Neural progenitor cell (in vitro differentiated cells): ENCODE results near the gene NHLH1. TPM values are rescaled to one million over a fixed set of nuclear protein-coding genes. Genes with fewer than 3 reads are reported as not detected.

ENCODE experiments used
- DNase-seq: peaks from one replicate; pipeline ENCODE4 v3.0.0-alpha.2; 2016; ENCODE audit warnings: low spot score
- H2AFZ ChIP-seq: fragments of 200-600 bp; sonication (generic); replicated peaks from 2 replicates; pipeline ENCODE4 v1.6.1; 2016; ENCODE audit warnings: antibody characterized with exemption
- H3F3A ChIP-seq: fragments of 200-600 bp; sonication (generic); 2 replicates; pipeline ENCODE4 v1.6.1; 2016; ENCODE audit warnings: antibody characterized with exemption, low read depth
- H3K27ac ChIP-seq: fragments of 200-600 bp; sonication (generic); 2 replicates; pipeline ENCODE4 v1.5.1; 2016; ENCODE audit warnings: mild to moderate bottlenecking
- H3K27me3 ChIP-seq: fragments of 200-600 bp; sonication (generic); 2 replicates; pipeline ENCODE4 v1.6.1; 2016; ENCODE audit warnings: mild to moderate bottlenecking, moderate library complexity
- H3K36me3 ChIP-seq: fragments of 200-600 bp; sonication (generic); 2 replicates; pipeline ENCODE4 v1.5.1; 2016
- H3K4me1 ChIP-seq: fragments of 200-600 bp; sonication (generic); 2 replicates; pipeline ENCODE4 v1.6.1; 2016; ENCODE audit warnings: mixed run types
- H3K4me2 ChIP-seq: fragments of 200-600 bp; sonication (generic); 2 replicates; pipeline ENCODE4 v1.6.1; 2016
- H3K4me3 ChIP-seq: fragments of 200-600 bp; sonication (generic); 2 replicates; pipeline ENCODE4 v1.5.1; 2016
- H3K79me2 ChIP-seq: fragments of 200-600 bp; sonication (generic); 2 replicates; pipeline ENCODE4 v1.6.1; 2016; ENCODE audit warnings: low read depth
- H3K9ac ChIP-seq: fragments of 200-600 bp; sonication (generic); 2 replicates; pipeline ENCODE4 v1.6.1; 2016
- H3K9me3 ChIP-seq: fragments of 200-600 bp; sonication (generic); 2 replicates; pipeline ENCODE4 v1.5.1; 2016; ENCODE audit warnings: low read depth
- H4K20me1 ChIP-seq: fragments of 200-600 bp; sonication (generic); 2 replicates; pipeline ENCODE4 v1.6.1; 2016; ENCODE audit warnings: low read depth
- H3K27ac Mint-ChIP-seq: 3 replicates; pipeline ENCODE4 v1.8.0; 2021; ENCODE audit warnings: mixed read lengths
- H3K27me3 Mint-ChIP-seq: 2 replicates; pipeline ENCODE4 v1.8.0; 2022; ENCODE audit warnings: low read depth, mild to moderate bottlenecking, inconsistent platforms, moderate library complexity, mixed read lengths; ENCODE audit not compliant: insufficient read depth
- H3K36me3 Mint-ChIP-seq: 3 replicates; pipeline ENCODE4 v1.8.0; 2021; ENCODE audit warnings: mixed read lengths
- H3K4me1 Mint-ChIP-seq: 3 replicates; pipeline ENCODE4 v1.8.0; 2021; ENCODE audit warnings: mixed read lengths
- H3K4me3 Mint-ChIP-seq: 3 replicates; pipeline ENCODE4 v1.8.0; 2021; ENCODE audit warnings: mild to moderate bottlenecking, moderate library complexity, mixed read lengths
- H3K9me3 Mint-ChIP-seq: 3 replicates; pipeline ENCODE4 v1.8.0; 2020; ENCODE audit warnings: mixed read lengths
- EZH2 ChIP-seq: fragments of 200-600 bp; sonication (generic); IDR thresholded peaks from 2 replicates; pipeline ENCODE4 v1.6.1; 2017; ENCODE audit warnings: antibody characterized with exemption, mild to moderate bottlenecking, moderate library complexity
- EZH2phosphoT487 ChIP-seq: fragments of 200-600 bp; sonication (generic); IDR thresholded peaks from 2 replicates; pipeline ENCODE4 v1.6.1; 2017; ENCODE audit warnings: antibody characterized with exemption
- small RNA-seq: library from RNA; depleted of rRNA; stranded (forward); fragments of <200 nt; gene quantifications from one replicate; pipeline ENCODE3, GENCODE V24; 2015
- total RNA-seq: library from RNA; depleted of rRNA; stranded (reverse); fragments of >200 nt; gene quantifications from 2 replicates; pipeline ENCODE4 v1.2.3, GENCODE V29; 2015; ENCODE audit warnings: low replicate concordance
- TF ChIP-seq, protein P1 (sequence below): fragments of 200-600 bp; sonication (generic); IDR thresholded peaks from 2 replicates; pipeline ENCODE4 v1.5.1; 2017; ENCODE audit warnings: antibody characterized with exemption, mild to moderate bottlenecking

Gene NHLH1
- total RNA-seq, 1 donor from 2014 or later = 0.07 TPM

DNA sequence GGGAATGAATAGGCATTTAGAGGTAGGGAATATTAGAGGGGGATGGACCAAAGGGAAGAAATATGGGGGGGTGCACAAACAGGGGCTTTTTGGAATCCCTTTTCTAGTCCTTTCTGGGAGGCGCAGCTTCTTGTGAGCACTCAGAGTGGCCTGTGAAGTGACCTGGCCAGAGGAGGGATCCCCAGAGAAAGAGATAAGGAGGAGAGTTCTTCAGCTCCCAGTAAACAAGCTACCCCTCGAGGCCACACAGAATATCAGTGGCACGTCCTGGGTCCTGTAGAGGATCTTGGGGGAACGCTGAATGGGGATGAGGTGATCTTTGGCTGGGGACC is 52.9 kb downstream of the NHLH1 start:
- H3K36me3 ChIP-seq = peaks cover 6% of the 10 kb centered on the region
- H3F3A ChIP-seq = no peaks in the 10 kb centered on the region
- H3K9ac ChIP-seq = no peak overlapping the region
- H4K20me1 ChIP-seq = peaks cover 44% of the 10 kb centered on the region
- H3K9me3 ChIP-seq = no peaks in the 10 kb centered on the region
- H3K4me1 ChIP-seq = no peaks in the 10 kb centered on the region
- Mint-ChIP-seq H3K4me1 (peaks cover 5% of the 10 kb centered on the region), H3K9me3 (no peaks in the 10 kb centered on the region), H3K27ac (no peak overlapping the region), H3K27me3 (peaks cover 1% of the 10 kb centered on the region), H3K4me3 (no peak overlapping the region), H3K36me3 (peaks cover 55% of the 10 kb centered on the region)
- no peak overlapping the region for H3K4me3 ChIP-seq
- H3K4me2 ChIP-seq = no peak overlapping the region
- H3K79me2 ChIP-seq = peaks cover 17% of the 10 kb centered on the region
- no peak for TF ChIP-seq EZH2phosphoT487
- TF ChIP-seq EZH2 = no peak
- TF ChIP-seq, protein P1, sequence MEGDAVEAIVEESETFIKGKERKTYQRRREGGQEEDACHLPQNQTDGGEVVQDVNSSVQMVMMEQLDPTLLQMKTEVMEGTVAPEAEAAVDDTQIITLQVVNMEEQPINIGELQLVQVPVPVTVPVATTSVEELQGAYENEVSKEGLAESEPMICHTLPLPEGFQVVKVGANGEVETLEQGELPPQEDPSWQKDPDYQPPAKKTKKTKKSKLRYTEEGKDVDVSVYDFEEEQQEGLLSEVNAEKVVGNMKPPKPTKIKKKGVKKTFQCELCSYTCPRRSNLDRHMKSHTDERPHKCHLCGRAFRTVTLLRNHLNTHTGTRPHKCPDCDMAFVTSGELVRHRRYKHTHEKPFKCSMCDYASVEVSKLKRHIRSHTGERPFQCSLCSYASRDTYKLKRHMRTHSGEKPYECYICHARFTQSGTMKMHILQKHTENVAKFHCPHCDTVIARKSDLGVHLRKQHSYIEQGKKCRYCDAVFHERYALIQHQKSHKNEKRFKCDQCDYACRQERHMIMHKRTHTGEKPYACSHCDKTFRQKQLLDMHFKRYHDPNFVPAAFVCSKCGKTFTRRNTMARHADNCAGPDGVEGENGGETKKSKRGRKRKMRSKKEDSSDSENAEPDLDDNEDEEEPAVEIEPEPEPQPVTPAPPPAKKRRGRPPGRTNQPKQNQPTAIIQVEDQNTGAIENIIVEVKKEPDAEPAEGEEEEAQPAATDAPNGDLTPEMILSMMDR = no peak
- no peaks in the 10 kb centered on the region for H3K27me3 ChIP-seq
- no peak for DNase-seq
- no peak overlapping the region for H2AFZ ChIP-seq
- no peak overlapping the region for H3K27ac ChIP-seq

DNA sequence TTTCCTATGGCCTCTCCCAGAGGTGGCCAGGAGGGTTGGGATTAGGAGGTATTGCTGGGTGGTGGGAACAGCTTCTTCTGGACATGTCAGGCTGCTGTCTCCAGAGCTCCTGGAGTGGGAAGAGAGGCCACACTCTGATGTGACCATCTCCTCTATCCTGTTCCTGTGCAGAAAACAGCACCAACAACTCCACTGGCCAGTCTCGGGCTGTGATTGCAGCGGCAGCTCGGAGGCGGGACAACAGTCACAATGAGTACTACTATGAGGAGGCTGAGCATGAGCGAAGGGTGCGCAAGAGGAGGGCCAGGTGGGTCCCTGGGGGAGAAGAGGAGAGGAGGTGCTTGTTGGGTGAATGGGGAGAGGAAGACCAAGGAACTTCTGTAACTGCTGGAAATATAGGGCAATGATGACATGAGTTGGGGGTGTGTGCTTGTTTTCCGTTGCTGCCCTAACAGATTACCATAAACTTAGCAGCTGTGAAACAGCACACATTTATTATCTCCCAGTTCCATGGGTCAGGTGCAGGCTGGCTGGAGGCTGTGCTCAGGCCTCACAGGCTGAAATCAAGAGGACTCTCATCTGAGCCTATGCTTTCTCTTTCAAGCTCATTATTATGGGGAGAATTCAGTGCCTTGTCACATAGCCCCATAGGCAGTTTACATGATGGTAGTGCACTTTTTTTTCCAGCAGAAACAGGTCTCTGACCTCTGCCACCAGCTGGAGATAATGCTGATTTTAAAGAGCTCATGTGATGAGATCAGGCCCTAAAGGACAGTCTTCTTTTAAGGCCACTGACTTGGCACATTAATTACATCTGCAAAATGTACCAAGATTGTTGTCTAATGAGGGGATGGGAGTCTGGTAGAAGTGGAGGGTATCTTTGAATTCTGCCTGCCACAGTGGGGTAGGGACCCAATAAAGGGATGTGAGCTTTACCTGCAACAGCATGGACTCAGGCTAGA is 54.3 kb downstream of the NHLH1 start:
- H3K27me3 ChIP-seq = no peaks in the 10 kb centered on the region
- no peaks in the 10 kb centered on the region for H3F3A ChIP-seq
- DNase-seq = no peak
- peaks cover 3% of the 10 kb centered on the region for H3K79me2 ChIP-seq
- H2AFZ ChIP-seq = no peak overlapping the region
- no peaks in the 10 kb centered on the region for H3K9me3 ChIP-seq
- H3K4me1 ChIP-seq = no peaks in the 10 kb centered on the region
- no peak overlapping the region for H3K9ac ChIP-seq
- H3K27ac ChIP-seq = no peak overlapping the region
- Mint-ChIP-seq H3K27ac (peak overlapping the region; percentile 2), H3K9me3 (no peaks in the 10 kb centered on the region), H3K36me3 (peaks cover 64% of the 10 kb centered on the region), H3K4me1 (peaks cover 2% of the 10 kb centered on the region), H3K4me3 (no peak overlapping the region), H3K27me3 (no peaks in the 10 kb centered on the region)
- H3K4me3 ChIP-seq = no peak overlapping the region
- H4K20me1 ChIP-seq = peaks cover 32% of the 10 kb centered on the region
- peaks cover 6% of the 10 kb centered on the region for H3K36me3 ChIP-seq
- TF ChIP-seq EZH2 (no peak), EZH2phosphoT487 (no peak)
- TF ChIP-seq, protein P1 = no peak
- H3K4me2 ChIP-seq = no peak overlapping the region

DNA sequence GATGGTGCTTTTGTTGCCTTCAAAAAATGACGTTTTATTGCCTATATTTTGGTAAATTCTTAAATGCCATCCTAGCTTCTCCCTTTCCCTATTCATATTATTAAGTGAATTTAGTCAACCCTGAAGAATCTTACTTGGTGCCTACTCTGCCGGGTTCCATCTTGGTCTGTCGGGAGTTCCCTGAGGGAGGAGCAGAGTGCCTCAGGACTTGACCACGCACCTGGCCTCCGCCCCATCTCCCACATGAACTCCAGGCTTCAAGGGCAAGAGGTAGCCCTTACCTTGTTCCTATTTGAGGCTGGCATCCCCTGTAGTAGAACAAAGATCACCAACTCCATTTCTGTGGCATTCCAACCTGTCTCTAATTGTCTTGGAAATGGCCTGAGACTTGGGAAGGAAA is 55.0 kb downstream of the NHLH1 start:
- H3K79me2 ChIP-seq = no peaks in the 10 kb centered on the region
- Mint-ChIP-seq H3K27ac (no peak overlapping the region), H3K27me3 (no peaks in the 10 kb centered on the region), H3K9me3 (no peaks in the 10 kb centered on the region), H3K4me1 (no peaks in the 10 kb centered on the region), H3K36me3 (peaks cover 64% of the 10 kb centered on the region), H3K4me3 (peak overlapping the region; percentile 37)
- no peak overlapping the region for H3K4me3 ChIP-seq
- H3K9ac ChIP-seq = no peak overlapping the region
- no peaks in the 10 kb centered on the region for H3K9me3 ChIP-seq
- peaks cover 6% of the 10 kb centered on the region for H3K36me3 ChIP-seq
- H3K4me1 ChIP-seq = no peaks in the 10 kb centered on the region
- no peak overlapping the region for H3K27ac ChIP-seq
- no peak for DNase-seq
- H3K4me2 ChIP-seq = no peak overlapping the region
- H3K27me3 ChIP-seq = no peaks in the 10 kb centered on the region
- H2AFZ ChIP-seq = no peak overlapping the region
- peaks cover 26% of the 10 kb centered on the region for H4K20me1 ChIP-seq
- H3F3A ChIP-seq = no peaks in the 10 kb centered on the region
- TF ChIP-seq EZH2phosphoT487 (no peak), EZH2 (no peak)
- TF ChIP-seq, protein P1 = no peak

Small RNA genes within 50 kb of the gene (small RNA-seq; reads per million reads assigned to genes)
- gene RF00019 (not detected), gene RNU4-42P (not detected)

Other genes with a start within 250 kb of the NHLH1 start
- 0.17 and 0.62 TPM in 2 replicates for gene ATP1A4, start 215.5 kb upstream of the NHLH1 start, total RNA-seq
- gene CASQ1, start 176.5 kb upstream of the NHLH1 start, total RNA-seq = 0.50 TPM in 1 of 2 replicates, not detected in the other
- 39.1 and 63.5 TPM in 2 replicates for gene PEA15, start 161.7 kb upstream of the NHLH1 start, total RNA-seq
- gene DCAF8, start 104.5 kb upstream of the NHLH1 start, total RNA-seq = 105 and 132 TPM in 2 replicates
- gene PEX19, start 81.9 kb upstream of the NHLH1 start, total RNA-seq = 74.6 and 103 TPM in 2 replicates
- 82.6 and 83.3 TPM in 2 replicates for gene COPA, start 23.8 kb upstream of the NHLH1 start, total RNA-seq
- gene NCSTN, start 23.7 kb upstream of the NHLH1 start, total RNA-seq = 44.8 and 78.0 TPM in 2 replicates
- 23.0 and 46.6 TPM in 2 replicates for gene VANGL2, start 33.5 kb downstream of the NHLH1 start, total RNA-seq
- not detected in 2 replicates for gene SLAMF6, start 156.2 kb downstream of the NHLH1 start, total RNA-seq
- not detected in 2 replicates for gene CD84, start 212.4 kb downstream of the NHLH1 start, total RNA-seq